ENCODE data around the gene PAFAH1B1.
A peak's percentile ranks its signal among the peaks of the same experiment; 100 is the strongest.
"Not testable (repeated sequence)": the region's sequence is repeated elsewhere in the genome, so short reads cannot be mapped to it uniquely, and the experiment has no call there.

Gene PAFAH1B1

DNA sequence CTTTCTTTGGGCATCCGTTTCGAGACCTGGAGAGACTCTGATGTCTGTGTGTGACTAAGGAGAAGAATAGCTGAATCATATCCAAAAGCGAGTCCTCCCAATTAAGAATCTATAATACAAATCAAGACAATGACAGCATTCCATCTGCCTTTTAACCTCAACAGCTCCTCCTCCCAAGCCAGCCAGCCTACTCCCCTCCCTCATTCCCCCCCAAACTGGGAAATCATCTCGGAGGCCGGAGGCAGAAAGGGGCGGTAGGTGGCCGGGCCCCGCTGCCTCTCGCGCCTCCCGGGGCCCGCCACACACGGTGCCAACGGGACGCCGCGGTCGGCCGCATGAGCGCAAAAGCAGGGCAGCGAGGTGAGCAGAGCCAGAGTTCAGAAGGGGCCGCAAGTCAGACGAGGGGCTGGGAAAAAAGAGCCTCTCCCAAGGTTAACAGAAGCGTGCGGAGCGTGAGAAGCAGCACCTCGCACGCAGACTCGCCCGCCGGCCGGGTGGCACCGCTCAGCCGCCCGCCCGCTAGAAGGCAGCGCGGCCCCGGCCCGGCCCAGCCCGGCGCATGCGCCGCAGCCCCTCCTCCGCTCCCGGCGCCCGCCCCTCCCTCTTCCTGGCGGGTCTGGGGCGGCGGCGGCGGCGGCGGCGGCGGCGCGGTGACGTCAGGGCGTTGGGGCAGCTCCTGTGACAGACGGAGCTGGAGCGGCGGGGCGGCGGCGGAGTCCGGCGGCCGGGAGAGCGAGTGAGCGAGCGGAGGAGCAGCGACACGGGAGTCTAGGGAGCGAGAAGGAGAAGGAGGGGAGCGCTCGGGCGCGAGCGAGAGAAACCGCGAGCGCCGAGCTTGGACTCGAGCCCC, at the start of gene PAFAH1B1:
PAFAH1B1 (plus strand) TSS at position 684 of the 850 bp plus-strand sequence. CDS start 44,635 bp downstream, outside the sequence.
- peak within 1 kb of the TSS; percentile 97 for H3K27ac ChIP-seq
- peak; percentile 93 for DNase-seq (ENCODE audit: low spot score)
- TF ChIP-seq, protein P1, sequence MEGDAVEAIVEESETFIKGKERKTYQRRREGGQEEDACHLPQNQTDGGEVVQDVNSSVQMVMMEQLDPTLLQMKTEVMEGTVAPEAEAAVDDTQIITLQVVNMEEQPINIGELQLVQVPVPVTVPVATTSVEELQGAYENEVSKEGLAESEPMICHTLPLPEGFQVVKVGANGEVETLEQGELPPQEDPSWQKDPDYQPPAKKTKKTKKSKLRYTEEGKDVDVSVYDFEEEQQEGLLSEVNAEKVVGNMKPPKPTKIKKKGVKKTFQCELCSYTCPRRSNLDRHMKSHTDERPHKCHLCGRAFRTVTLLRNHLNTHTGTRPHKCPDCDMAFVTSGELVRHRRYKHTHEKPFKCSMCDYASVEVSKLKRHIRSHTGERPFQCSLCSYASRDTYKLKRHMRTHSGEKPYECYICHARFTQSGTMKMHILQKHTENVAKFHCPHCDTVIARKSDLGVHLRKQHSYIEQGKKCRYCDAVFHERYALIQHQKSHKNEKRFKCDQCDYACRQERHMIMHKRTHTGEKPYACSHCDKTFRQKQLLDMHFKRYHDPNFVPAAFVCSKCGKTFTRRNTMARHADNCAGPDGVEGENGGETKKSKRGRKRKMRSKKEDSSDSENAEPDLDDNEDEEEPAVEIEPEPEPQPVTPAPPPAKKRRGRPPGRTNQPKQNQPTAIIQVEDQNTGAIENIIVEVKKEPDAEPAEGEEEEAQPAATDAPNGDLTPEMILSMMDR (IDR thresholded peaks at IDR 0.05), result no peak
- peak within 1 kb of the TSS; percentile 99 for H3K4me3 ChIP-seq

DNA sequence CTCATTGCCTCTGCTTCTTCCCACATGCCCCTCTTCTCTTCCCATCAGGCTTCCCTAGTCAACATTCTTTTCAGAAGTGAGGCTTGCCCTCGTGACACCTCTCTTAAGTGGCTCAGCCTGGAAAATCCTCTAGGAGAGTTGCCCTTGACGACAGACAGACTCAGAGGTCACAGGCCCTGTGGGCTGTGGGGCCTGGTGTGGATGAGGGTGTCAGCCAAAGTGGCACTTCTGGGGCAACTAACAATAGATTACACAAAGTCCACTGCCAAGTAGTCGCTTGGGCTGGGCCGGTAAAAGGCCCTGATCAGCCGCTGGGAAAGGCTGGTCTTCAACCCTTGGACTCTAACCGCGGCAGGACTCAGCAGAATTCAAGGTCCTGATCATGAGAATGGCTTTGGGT, 48.1 kb upstream of the PAFAH1B1 start:
- no peak overlapping the region for H3K4me3 ChIP-seq
- TF ChIP-seq, protein P1 (IDR thresholded peaks at IDR 0.05), result no peak
- no peak overlapping the region for H3K27ac ChIP-seq
- DNase-seq (ENCODE audit: low spot score), result no peak

DNA sequence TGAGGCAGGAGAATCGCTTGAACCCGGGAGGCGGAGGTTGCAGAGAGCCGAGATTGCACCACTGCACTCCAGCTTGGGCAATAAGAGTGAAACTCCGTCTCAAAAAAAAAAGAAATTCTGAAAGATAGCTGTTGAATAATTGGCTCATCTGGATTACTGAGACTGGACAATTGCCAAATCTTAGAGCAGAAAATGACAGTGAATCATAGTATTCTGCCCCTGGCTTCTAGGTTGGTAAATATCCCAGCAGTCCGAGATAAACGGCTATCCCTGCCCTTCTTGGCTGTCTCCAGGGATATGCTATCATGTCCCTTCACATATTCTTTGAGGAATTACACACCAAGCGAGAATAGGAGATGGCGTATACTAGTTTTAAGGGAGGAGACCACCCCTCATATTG, 46.3 kb upstream of the PAFAH1B1 start:
- TF ChIP-seq, protein P1 (IDR thresholded peaks at IDR 0.05), result no peak
- Histone ChIP-seq H3K4me3 (no peak overlapping the region), H3K27ac (no peak overlapping the region)
- no peak for DNase-seq (ENCODE audit: low spot score)

DNA sequence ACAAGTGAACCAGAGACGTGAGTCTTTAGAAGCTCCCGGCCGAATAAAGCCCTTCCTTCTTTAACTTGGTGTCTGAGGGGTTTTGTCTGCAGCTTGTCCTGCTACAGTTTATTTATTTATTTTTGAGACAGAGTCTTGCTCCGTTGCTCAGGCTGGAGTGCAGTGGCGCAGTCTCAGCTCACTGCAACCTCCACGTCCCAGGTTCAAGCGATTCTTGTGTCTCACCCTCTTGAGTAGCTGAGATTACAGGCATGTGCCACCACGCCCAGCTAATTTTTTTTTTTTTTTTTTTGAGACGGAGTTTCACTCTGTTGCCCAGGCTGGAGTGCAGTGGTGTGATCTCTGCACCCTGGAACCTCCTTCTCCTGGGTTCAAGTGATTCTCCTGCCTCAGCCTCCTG, 45.4 kb upstream of the PAFAH1B1 start:
- DNase-seq (ENCODE audit: low spot score); H3K27ac ChIP-seq; H3K4me3 ChIP-seq: not testable (repeated sequence)

DNA sequence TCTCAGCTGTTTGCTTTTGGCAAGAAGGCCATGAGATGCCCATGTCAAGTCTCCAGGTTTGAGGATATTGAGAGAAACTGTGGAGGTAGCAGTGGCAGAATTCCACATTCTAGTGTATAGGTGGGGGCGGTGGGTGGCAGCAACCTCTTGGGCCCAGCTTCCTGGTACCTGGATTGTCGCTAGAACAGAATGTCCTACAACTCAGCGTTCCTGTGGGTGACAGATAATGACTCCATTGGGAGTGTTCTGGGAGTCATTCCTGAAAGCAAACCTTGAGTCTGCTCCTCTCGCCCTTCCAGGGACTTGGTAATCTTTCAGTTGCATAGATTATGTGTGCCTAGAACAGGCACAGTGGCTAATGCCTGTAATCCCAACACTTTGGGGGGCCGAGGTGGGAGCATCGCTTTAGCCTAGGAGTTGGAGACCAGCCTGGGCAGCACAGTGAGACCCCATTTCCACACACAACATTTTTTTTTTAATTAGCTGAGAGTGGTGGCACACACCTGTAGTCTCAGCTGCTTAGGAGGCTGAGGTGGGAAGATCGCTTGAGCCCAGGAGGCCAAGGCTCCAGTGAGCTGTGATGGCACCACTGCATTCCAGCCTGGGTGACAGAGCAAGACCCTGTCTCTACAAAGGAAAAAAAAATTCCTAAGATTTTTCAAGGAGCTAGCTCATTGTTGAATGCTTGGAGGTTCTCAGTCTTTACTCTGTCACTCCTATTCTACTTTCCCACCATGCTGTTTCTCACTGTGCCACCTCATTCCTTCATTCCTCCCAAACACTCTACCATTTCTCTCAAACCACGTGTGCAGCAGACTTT, 43.9 kb upstream of the PAFAH1B1 start:
- DNase-seq (ENCODE audit: low spot score), result no peak
- H3K4me3 ChIP-seq, result no peak overlapping the region
- TF ChIP-seq, protein P1 (IDR thresholded peaks at IDR 0.05), result no peak
- no peak overlapping the region for H3K27ac ChIP-seq

DNA sequence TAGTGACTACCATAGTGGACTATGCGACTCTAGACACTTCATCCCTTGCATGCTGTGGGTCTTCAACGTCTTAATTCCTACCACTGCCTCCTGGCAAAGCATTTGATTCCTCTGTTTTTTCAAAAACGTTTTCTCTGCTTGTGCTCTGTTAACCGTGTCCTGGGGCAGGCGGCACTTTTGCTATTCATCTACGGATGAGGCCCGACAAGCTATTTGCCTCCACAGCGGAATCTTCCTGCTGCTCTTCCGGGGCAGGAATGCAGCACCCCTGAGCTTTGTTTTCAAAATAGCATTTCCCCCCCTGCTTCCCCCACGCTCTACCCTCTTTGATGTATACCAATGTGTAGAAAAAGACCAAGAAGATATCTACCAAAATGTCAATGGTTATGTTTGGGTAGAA, 42.0 kb upstream of the PAFAH1B1 start:
- TF ChIP-seq, protein P1 (IDR thresholded peaks at IDR 0.05), result no peak
- no peak overlapping the region for H3K4me3 ChIP-seq

DNA sequence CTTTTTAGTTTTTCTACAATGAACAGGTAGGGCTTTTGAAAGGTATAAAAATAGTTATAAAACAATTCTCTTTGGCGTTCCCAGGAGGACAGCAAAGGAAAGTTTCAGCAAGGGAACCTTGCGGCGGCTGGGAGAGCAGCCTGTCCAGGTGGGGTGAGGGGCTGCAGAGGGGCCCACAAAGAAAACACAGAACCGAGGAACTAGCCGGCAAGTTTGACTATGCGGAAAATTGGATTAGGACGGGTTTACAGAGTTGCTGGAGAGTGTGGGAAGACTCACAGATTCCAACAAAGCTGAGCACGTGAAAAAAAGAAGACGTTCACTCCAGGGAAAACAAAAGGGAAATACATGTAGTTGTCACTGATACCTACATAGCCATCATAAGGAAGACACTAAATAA, 41.5 kb upstream of the PAFAH1B1 start:
- no peak overlapping the region for H3K4me3 ChIP-seq
- no peak for DNase-seq (ENCODE audit: low spot score)
- H3K27ac ChIP-seq, result no peak overlapping the region
- TF ChIP-seq, protein P1 (IDR thresholded peaks at IDR 0.05), result no peak

More for the DNA sequence above, 42.0 kb upstream of the PAFAH1B1 start:
- DNase-seq (ENCODE audit: low spot score), result no peak
- H3K27ac ChIP-seq, result no peak overlapping the region
